ENCODE measurements around the gene ELAVL3. TPM values are rescaled to one million over a fixed set of nuclear protein-coding genes. Genes with fewer than 3 reads are reported as not detected.

ELAVL3 gene
- total RNA-seq, 6 experiments from 2014 or later = not detected

DNA sequence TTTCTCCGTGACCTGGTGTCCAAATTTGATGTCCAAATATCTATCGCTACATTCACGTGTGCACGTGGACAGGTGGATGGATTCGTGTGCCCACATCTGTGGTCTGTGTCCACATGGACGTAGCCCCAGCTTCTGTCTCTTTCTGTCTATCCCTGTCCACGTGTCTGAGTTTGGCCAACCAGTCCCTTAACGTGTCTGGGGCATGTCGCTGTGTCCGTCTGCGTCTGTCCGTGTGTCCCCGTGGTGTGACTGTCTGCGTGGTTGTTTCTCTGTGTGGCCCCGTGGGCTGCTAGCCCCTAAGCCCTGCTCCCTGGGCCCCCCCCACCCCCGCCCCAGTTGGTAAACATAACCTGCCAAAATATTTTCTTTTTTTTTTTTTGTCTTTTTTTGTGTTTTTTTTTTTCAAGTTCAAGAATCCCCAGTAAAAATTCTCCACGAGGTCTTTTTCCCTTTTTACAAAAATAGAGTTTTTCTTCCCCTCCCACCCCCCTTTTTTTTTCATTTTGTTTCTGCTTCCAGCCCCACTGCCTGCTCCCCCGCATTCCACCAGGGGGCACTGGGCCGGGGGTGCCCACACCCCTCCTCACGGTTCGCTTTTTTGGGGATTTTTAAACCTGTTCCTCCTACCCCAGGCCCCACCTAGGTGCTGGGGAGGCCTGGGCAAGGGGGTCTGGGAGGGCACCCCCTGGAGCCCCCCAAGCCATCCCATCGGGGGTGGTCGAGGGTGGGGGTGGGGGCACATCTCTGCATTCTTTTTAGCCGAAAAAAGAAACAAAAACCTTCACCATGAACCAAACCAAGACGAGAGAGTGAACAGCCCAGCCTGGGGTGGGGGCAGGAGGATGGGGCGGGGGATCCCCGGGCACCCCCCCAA is 27.1 kb downstream of the ELAVL3 start:
- DNase-seq = no peak
- H3K9me3 Mint-ChIP-seq = no peaks in the 10 kb centered on the region
- H3K4me3 Mint-ChIP-seq = no peak overlapping the region
- H3K4me1 Mint-ChIP-seq (ENCODE audit: low read depth) = no peaks in the 10 kb centered on the region; the same call in 1 of the 2 replicates
- H3K27ac Mint-ChIP-seq = no peak overlapping the region
- no peaks in the 10 kb centered on the region for H3K36me3 Mint-ChIP-seq (ENCODE audit: low read depth)
- TF ChIP-seq, protein P1, sequence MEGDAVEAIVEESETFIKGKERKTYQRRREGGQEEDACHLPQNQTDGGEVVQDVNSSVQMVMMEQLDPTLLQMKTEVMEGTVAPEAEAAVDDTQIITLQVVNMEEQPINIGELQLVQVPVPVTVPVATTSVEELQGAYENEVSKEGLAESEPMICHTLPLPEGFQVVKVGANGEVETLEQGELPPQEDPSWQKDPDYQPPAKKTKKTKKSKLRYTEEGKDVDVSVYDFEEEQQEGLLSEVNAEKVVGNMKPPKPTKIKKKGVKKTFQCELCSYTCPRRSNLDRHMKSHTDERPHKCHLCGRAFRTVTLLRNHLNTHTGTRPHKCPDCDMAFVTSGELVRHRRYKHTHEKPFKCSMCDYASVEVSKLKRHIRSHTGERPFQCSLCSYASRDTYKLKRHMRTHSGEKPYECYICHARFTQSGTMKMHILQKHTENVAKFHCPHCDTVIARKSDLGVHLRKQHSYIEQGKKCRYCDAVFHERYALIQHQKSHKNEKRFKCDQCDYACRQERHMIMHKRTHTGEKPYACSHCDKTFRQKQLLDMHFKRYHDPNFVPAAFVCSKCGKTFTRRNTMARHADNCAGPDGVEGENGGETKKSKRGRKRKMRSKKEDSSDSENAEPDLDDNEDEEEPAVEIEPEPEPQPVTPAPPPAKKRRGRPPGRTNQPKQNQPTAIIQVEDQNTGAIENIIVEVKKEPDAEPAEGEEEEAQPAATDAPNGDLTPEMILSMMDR (IDR thresholded peaks at IDR 0.05) = peak; percentile 67
- no peaks in the 10 kb centered on the region; the same call in 1 of the 2 replicates for H3K27me3 Mint-ChIP-seq (ENCODE audit: insufficient read depth)

- Mint-ChIP-seq H3K9me3 (no peaks in the 10 kb centered on the region), H3K4me3 (no peak overlapping the region), H3K36me3 (ENCODE audit: low read depth) (no peaks in the 10 kb centered on the region), H3K4me1 (ENCODE audit: low read depth) (no peaks in the 10 kb centered on the region; the same call in 1 of the 2 replicates), H3K27me3 (ENCODE audit: insufficient read depth) (no peaks in the 10 kb centered on the region; the same call in 1 of the 2 replicates), H3K27ac (no peak overlapping the region)
- DNase-seq = no peak
- TF ChIP-seq, protein P1 (IDR thresholded peaks at IDR 0.05) = peak; percentile 31; the same call in 1 of the 2 replicates
These were observed 28.1 kb downstream of the ELAVL3 start for GRCh38 chr19:11452620-11453310.

GRCh38 chr19:11451871-11452619 is 28.8 kb downstream of the ELAVL3 start:
- Mint-ChIP-seq H3K9me3 (no peaks in the 10 kb centered on the region), H3K36me3 (ENCODE audit: low read depth) (no peaks in the 10 kb centered on the region), H3K27ac (no peak overlapping the region), H3K27me3 (ENCODE audit: insufficient read depth) (no peaks in the 10 kb centered on the region; the same call in 1 of the 2 replicates), H3K4me1 (ENCODE audit: low read depth) (no peaks in the 10 kb centered on the region; the same call in 1 of the 2 replicates), H3K4me3 (no peak overlapping the region)
- DNase-seq = no peak
- TF ChIP-seq, protein P1 (IDR thresholded peaks at IDR 0.05) = no peak

DNA sequence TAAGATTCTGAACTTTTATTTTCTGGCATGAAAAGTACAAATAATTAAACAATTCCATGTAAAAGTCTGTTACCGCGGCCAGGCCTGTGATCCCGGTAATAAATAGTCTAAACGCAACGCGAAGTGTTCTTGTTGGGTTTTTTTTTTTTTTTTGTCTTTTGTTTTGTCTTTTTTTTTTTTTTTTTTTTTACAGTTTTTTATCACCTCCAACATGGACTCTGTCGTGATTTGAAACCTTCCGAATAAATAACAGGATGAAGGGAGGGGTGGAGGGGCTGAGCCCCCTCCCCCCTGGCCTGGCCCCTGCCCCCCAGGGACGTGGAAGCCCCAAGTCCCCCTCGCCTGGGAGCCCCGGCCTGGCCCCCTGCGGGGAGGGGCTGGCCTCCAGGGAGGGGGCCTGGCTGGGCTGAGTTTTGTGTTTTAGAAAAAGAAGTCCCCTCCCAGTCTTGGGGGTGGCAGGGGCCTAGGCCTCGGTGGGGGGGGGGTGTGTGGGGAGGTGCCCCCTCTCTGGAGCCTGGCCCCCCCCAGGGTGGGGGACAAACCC is 29.4 kb downstream of the ELAVL3 start:
- Mint-ChIP-seq H3K9me3 (no peaks in the 10 kb centered on the region), H3K36me3 (ENCODE audit: low read depth) (no peaks in the 10 kb centered on the region), H3K4me1 (ENCODE audit: low read depth) (no peaks in the 10 kb centered on the region; the same call in 1 of the 2 replicates), H3K4me3 (no peak overlapping the region), H3K27ac (no peak overlapping the region), H3K27me3 (ENCODE audit: insufficient read depth) (no peaks in the 10 kb centered on the region; the same call in 1 of the 2 replicates)
- DNase-seq = no peak
- TF ChIP-seq, protein P1 (IDR thresholded peaks at IDR 0.05) = no peak

All from HFFc6 (cell line).